Liver (tissue), 9 donors: ENCODE data around the gene GALNT4. TPM values are rescaled to one million over a fixed set of nuclear protein-coding genes. Genes with fewer than 3 reads are reported as not detected.

ENCODE experiments used
- DNase-seq: peaks from one replicate; pipeline ENCODE4 v3.0.0-alpha.2; 2017; ENCODE audit warnings: low spot score
- H3K27ac ChIP-seq, 2 donors: one replicate each; pipeline ENCODE4 v1.7.0; 2013; ENCODE audit warnings: inconsistent platforms in 2 of 2, low read length in 2 of 2, control low read depth in 1 of 2, low read depth in 1 of 2, mild to moderate bottlenecking in 1 of 2
- H3K27me3 ChIP-seq, 4 donors: one replicate each; pipeline versions ENCODE4 v1.6.1 to v1.7.0; 2013; ENCODE audit warnings: low read length in 3 of 4, inconsistent platforms in 1 of 4, mild to moderate bottlenecking in 1 of 4, moderate library complexity in 1 of 4; ENCODE audit not compliant: control insufficient read depth in 4 of 4, insufficient read depth in 4 of 4
- H3K36me3 ChIP-seq, 4 donors: one replicate each; pipeline versions ENCODE4 v1.6.1 to v1.7.0; 2013; ENCODE audit warnings: low read length in 3 of 4, mild to moderate bottlenecking in 3 of 4, low read depth in 1 of 4, moderate library complexity in 1 of 4; ENCODE audit not compliant: control insufficient read depth in 4 of 4, insufficient read depth in 3 of 4
- H3K4me1 ChIP-seq, 4 donors: one replicate each; pipeline versions ENCODE4 v1.6.1 to v1.7.0; 2013; ENCODE audit warnings: low read length in 3 of 4, mild to moderate bottlenecking in 3 of 4, moderate library complexity in 1 of 4; ENCODE audit not compliant: control insufficient read depth in 4 of 4, insufficient read depth in 4 of 4
- H3K4me3 ChIP-seq, 3 donors: one replicate each; pipeline versions ENCODE4 v1.6.1 to v1.7.0; 2013; ENCODE audit warnings: low read length in 3 of 3, control low read depth in 1 of 3, low read depth in 1 of 3, mild to moderate bottlenecking in 1 of 3
- H3K9ac ChIP-seq, 2 donors: one replicate each; pipeline ENCODE4 v1.7.0; 2013; ENCODE audit warnings: low read length in 2 of 2, mild to moderate bottlenecking in 2 of 2, moderate library complexity in 2 of 2, control low read depth in 1 of 2, low read depth in 1 of 2
- H3K9me3 ChIP-seq, 4 donors: one replicate each; pipeline versions ENCODE4 v1.6.1 to v1.7.0; 2013; ENCODE audit warnings: low read length in 3 of 4; ENCODE audit not compliant: control insufficient read depth in 4 of 4
- EGR1 ChIP-seq, 2 donors: IDR thresholded peaks; 2 replicates each; pipeline ENCODE4 v1.6.1; 2016 to 2018; ENCODE audit warnings: antibody characterized with exemption in 2 of 2, low read depth in 2 of 2
- FOXA1 ChIP-seq: IDR thresholded peaks from 2 replicates; pipeline ENCODE4 v1.6.1; 2016; ENCODE audit warnings: antibody characterized with exemption
- FOXA2 ChIP-seq: IDR thresholded peaks from 2 replicates; pipeline ENCODE4 v1.6.1; 2016; ENCODE audit warnings: antibody characterized with exemption
- GABPA ChIP-seq, 2 donors: IDR thresholded peaks in 1 of 2; conservative IDR thresholded peaks in 1 of 2; 2 replicates each; pipeline ENCODE4 v1.6.1; 2016; ENCODE audit warnings: antibody characterized with exemption in 2 of 2, mild to moderate bottlenecking in 1 of 2, moderate library complexity in 1 of 2
- HNF4A ChIP-seq, 2 donors: conservative IDR thresholded peaks; 2 replicates each; pipeline ENCODE4 v1.6.1; 2016; ENCODE audit warnings: antibody characterized with exemption in 2 of 2, mild to moderate bottlenecking in 2 of 2
- HNF4G ChIP-seq: IDR thresholded peaks from 2 replicates; pipeline ENCODE4 v1.6.1; 2016; ENCODE audit warnings: antibody characterized with exemption
- JUND ChIP-seq, 2 donors: IDR thresholded peaks; 2 replicates each; pipeline ENCODE4 v1.6.1; 2016; ENCODE audit warnings: antibody characterized with exemption in 2 of 2
- RAD21 ChIP-seq, 2 donors: IDR thresholded peaks; 2 replicates each; pipeline ENCODE4 v1.6.1; 2016; ENCODE audit warnings: antibody characterized with exemption in 2 of 2, mild to moderate bottlenecking in 2 of 2
- SP1 ChIP-seq: IDR thresholded peaks from 2 replicates; pipeline ENCODE4 v1.6.1; 2018; ENCODE audit warnings: antibody characterized with exemption, mild to moderate bottlenecking
- TAF1 ChIP-seq: conservative IDR thresholded peaks from 2 replicates; pipeline ENCODE4 v1.6.1; 2016; ENCODE audit warnings: antibody characterized with exemption, mild to moderate bottlenecking
- YY1 ChIP-seq: IDR thresholded peaks from 2 replicates; pipeline ENCODE4 v1.6.1; 2016; ENCODE audit warnings: antibody characterized with exemption, mild to moderate bottlenecking
- WGBS: extraction: QIAGEN DNeasy Blood & Tissue Kit; methylation state at CpG from one replicate; pipeline ENCODE4 v1.1.7; 2013; 5-methylcytosine and 5-hydroxymethylcytosine counted together
- polyA plus RNA-seq, 2 donors: library from polyadenylated mRNA; stranded (reverse) in 1 of 2; unstranded in 1 of 2; fragments of 200-250 nt in 1 of 2; fragments of >200 nt in 1 of 2; fragmentation: Nextera tagmentation in 1 of 2; extraction: Ambion mirVana in 1 of 2; gene quantifications; one replicate each; pipeline versions ENCODE4 v1.2.1 to v1.2.3, GENCODE V29; 2013 to 2015
- total RNA-seq, 2 donors: library from RNA; depleted of rRNA; stranded (reverse); fragments of >200 nt; gene quantifications; one replicate each; pipeline ENCODE4 v1.2.3, GENCODE V29; 2014
- TF ChIP-seq, protein P1 (sequence below): fragments of 150-350 bp; IDR thresholded peaks from 2 replicates; pipeline ENCODE4 v1.5.1; 2017; ENCODE audit warnings: improper control_type of control experiment, low read depth, low read length; ENCODE audit not compliant: missing input control
- TF ChIP-seq, protein P2 (sequence below): IDR thresholded peaks from 2 replicates; pipeline ENCODE4 v1.6.1; 2016; ENCODE audit warnings: antibody characterized with exemption, mild to moderate bottlenecking
- TF ChIP-seq, protein P3 (sequence below): IDR thresholded peaks from 2 replicates; pipeline ENCODE4 v1.6.1; 2016; ENCODE audit warnings: antibody characterized with exemption
- TF ChIP-seq, protein P4 (sequence below): IDR thresholded peaks from 2 replicates; pipeline ENCODE4 v1.6.1; 2016; ENCODE audit warnings: antibody characterized with exemption
- donor health status: healthy.
- donor health status: healthy.
- donor health status: healthy.
- donor health status: healthy.
- donor health status: healthy.

GALNT4 gene
- total and polyA plus RNA-seq, 4 donors = 1.7 to 17.1 (median 5.7) TPM

DNA sequence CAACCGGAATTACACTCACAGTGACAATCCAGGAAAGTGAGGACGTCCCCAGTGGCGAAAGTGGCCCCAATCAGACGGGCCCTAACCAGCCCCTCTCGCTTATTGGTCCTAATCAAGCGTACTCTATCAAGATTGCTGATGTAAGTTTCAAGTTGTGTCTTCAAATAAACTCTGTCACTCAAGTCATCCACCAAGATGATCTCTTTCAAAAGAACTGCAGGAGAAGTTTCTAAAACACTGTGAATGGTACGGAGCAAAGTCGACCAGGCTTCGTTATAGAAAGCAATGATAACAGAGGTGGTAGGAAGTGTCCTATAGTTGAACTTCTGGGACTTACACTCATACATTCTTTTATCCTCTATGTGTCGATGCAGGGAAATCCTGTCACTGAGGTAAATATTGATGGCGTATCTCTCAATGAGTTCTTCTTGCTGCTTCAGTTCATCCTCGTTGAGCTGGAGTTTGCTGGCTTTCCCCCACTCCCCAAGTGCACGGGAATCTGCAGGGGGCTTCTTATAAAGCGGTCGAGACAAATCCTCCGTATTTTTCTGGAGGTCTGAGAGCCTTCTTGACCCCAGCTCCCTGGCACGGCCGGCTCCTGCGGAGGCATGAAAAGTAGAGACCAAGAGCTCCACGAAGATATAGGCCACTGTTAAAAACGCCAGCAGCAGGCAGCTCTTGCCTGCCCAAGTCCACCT lies 604 bp downstream of the GALNT4 start:
- Histone ChIP-seq H3K4me1 (peaks cover 5 to 40% (median 37%) of the 10 kb centered on the region in 4 donors), H3K9ac (peak overlapping the region; percentile 83 to 96), H3K36me3 (no peaks in the 10 kb centered on the region), H3K27ac (peak overlapping the region; percentile 93 to 97), H3K27me3 (no peaks in the 10 kb centered on the region), H3K4me3 (peak overlapping the region; percentile 73 to 89 (median 87)), H3K9me3 (no peaks in the 10 kb centered on the region)
- WGBS = 29% methylated on average over 21 of the region's 21 CpGs
- TF ChIP-seq, protein P1, sequence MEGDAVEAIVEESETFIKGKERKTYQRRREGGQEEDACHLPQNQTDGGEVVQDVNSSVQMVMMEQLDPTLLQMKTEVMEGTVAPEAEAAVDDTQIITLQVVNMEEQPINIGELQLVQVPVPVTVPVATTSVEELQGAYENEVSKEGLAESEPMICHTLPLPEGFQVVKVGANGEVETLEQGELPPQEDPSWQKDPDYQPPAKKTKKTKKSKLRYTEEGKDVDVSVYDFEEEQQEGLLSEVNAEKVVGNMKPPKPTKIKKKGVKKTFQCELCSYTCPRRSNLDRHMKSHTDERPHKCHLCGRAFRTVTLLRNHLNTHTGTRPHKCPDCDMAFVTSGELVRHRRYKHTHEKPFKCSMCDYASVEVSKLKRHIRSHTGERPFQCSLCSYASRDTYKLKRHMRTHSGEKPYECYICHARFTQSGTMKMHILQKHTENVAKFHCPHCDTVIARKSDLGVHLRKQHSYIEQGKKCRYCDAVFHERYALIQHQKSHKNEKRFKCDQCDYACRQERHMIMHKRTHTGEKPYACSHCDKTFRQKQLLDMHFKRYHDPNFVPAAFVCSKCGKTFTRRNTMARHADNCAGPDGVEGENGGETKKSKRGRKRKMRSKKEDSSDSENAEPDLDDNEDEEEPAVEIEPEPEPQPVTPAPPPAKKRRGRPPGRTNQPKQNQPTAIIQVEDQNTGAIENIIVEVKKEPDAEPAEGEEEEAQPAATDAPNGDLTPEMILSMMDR = no peak
- DNase-seq = no peak

DNA sequence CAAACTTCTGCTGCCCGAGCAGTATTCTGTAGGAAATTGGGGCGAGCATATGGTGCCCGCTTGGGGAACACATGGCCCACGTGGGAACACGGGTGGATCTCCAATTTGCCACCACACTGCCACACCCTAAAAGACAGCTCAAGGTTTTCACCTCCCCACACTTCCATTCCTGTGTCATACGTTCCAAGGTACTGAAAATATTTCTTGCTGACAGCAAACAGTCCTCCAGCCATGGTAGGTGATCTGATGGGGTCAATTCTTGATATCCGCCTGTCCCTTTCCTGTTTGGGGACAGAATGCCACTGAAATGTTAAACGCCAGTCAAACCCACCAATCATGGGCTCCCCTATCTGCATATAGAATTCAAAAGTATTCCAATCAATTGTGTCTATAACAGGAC lies 1.2 kb downstream of the GALNT4 start:
- H3K9me3 ChIP-seq = no peaks in the 10 kb centered on the region
- H3K4me1 ChIP-seq = peaks cover 5 to 40% (median 37%) of the 10 kb centered on the region in 4 donors
- WGBS = 80% methylated on average over 8 of the region's 8 CpGs
- no peak overlapping the region for H3K27ac ChIP-seq
- no peak for TF ChIP-seq FOXA1
- no peak for TF ChIP-seq RAD21 (IDR thresholded peaks at IDR 0.05)
- no peak for TF ChIP-seq HNF4A (conservative IDR thresholded peaks at IDR 0.05)
- TF ChIP-seq, protein P2, sequence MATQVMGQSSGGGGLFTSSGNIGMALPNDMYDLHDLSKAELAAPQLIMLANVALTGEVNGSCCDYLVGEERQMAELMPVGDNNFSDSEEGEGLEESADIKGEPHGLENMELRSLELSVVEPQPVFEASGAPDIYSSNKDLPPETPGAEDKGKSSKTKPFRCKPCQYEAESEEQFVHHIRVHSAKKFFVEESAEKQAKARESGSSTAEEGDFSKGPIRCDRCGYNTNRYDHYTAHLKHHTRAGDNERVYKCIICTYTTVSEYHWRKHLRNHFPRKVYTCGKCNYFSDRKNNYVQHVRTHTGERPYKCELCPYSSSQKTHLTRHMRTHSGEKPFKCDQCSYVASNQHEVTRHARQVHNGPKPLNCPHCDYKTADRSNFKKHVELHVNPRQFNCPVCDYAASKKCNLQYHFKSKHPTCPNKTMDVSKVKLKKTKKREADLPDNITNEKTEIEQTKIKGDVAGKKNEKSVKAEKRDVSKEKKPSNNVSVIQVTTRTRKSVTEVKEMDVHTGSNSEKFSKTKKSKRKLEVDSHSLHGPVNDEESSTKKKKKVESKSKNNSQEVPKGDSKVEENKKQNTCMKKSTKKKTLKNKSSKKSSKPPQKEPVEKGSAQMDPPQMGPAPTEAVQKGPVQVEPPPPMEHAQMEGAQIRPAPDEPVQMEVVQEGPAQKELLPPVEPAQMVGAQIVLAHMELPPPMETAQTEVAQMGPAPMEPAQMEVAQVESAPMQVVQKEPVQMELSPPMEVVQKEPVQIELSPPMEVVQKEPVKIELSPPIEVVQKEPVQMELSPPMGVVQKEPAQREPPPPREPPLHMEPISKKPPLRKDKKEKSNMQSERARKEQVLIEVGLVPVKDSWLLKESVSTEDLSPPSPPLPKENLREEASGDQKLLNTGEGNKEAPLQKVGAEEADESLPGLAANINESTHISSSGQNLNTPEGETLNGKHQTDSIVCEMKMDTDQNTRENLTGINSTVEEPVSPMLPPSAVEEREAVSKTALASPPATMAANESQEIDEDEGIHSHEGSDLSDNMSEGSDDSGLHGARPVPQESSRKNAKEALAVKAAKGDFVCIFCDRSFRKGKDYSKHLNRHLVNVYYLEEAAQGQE = no peak
- H3K36me3 ChIP-seq = no peaks in the 10 kb centered on the region
- no peak for DNase-seq
- H3K4me3 ChIP-seq = peak overlapping the region in 1 of 3 donors; percentile 87
- H3K27me3 ChIP-seq = no peaks in the 10 kb centered on the region
- H3K9ac ChIP-seq = no peak overlapping the region

DNA sequence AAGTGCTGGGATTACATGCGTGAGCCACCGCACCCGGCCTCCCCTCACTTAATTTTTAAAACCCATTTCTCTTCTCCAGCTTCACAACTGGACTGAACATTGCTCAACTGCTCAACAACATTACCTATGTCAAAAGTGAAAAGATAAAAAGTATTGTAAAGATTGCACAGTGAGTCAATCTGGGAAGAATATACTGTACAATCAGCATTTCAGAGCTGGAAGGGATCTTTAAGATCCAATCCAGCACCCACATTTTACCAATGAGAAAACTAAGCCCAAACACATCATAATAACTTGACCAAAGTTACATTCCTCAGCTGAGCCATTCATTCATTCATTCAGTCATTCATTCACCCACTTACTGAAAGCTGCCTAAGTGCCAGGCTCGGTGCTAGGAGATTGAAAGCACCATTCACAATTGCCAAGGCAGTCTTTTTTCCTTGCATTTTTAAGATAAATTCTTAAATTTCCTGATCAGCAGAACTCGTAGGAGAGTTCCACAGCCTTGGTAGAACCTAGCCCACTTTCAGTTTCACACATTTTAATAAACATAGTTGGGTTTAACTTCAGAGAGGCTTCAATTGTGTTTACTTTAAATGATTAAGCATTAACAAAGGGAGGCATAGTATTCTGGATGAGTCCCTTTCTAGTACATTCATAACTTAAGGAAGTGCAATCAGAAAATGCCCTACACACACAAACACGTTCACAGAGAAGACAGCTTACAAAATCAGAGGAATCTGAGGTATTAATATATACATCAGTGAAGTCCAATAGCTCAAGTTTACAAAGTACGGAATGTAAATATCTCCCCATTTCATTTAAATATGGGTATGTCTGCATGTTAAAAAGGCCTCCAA lies 3.0 kb downstream of the GALNT4 start:
- no peak overlapping the region for H3K27ac ChIP-seq
- no peak for DNase-seq
- peak overlapping the region in 1 of 2 donors; percentile 47 for H3K9ac ChIP-seq
- peak overlapping the region in 2 of 3 donors; percentile 2 to 28 for H3K4me3 ChIP-seq
- no peaks in the 10 kb centered on the region for H3K36me3 ChIP-seq
- WGBS = 61% methylated on average over 7 of the region's 7 CpGs
- no peaks in the 10 kb centered on the region for H3K9me3 ChIP-seq
- no peaks in the 10 kb centered on the region for H3K27me3 ChIP-seq
- H3K4me1 ChIP-seq = peaks cover 6 to 33% (median 32%) of the 10 kb centered on the region in 4 donors
- TF ChIP-seq FOXA2 (no peak), TAF1 (no peak), SP1 (no peak), EGR1 (IDR thresholded peaks at IDR 0.05; ENCODE audit: low read depth in 2 of 2) (no peak), RAD21 (IDR thresholded peaks at IDR 0.05) (no peak), YY1 (no peak), HNF4G (no peak), JUND (IDR thresholded peaks at IDR 0.05) (no peak), GABPA (IDR thresholded peaks at IDR 0.05 in 1 of 2, conservative IDR thresholded peaks at IDR 0.05 in 1 of 2) (no peak), HNF4A (conservative IDR thresholded peaks at IDR 0.05) (no peak)
- TF ChIP-seq, protein P3, sequence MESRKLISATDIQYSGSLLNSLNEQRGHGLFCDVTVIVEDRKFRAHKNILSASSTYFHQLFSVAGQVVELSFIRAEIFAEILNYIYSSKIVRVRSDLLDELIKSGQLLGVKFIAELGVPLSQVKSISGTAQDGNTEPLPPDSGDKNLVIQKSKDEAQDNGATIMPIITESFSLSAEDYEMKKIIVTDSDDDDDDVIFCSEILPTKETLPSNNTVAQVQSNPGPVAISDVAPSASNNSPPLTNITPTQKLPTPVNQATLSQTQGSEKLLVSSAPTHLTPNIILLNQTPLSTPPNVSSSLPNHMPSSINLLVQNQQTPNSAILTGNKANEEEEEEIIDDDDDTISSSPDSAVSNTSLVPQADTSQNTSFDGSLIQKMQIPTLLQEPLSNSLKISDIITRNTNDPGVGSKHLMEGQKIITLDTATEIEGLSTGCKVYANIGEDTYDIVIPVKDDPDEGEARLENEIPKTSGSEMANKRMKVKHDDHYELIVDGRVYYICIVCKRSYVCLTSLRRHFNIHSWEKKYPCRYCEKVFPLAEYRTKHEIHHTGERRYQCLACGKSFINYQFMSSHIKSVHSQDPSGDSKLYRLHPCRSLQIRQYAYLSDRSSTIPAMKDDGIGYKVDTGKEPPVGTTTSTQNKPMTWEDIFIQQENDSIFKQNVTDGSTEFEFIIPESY = no peak
- TF ChIP-seq, protein P1 = no peak
- TF ChIP-seq, protein P4, sequence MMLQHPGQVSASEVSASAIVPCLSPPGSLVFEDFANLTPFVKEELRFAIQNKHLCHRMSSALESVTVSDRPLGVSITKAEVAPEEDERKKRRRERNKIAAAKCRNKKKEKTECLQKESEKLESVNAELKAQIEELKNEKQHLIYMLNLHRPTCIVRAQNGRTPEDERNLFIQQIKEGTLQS = no peak
